ENCODE data around the gene AP3S1. TPM values are rescaled to one million over a fixed set of nuclear protein-coding genes. Genes with fewer than 3 reads are reported as not detected.
A peak's percentile ranks its signal among the peaks of the same experiment; 100 is the strongest.

Gene AP3S1
- total RNA-seq, 4 donors from 2014 or later = 46.0 to 72.0 (median 46.6) TPM

GRCh38 chr5:115842089-115842935 lies 577 bp downstream of the AP3S1 start:
- Histone ChIP-seq H3K4me1 (peaks cover 0 to 72% (median 37%) of the 10 kb centered on the region in 4 donors), H3K27me3 (no peaks in the 10 kb centered on the region), H3K36me3 (peaks cover 0 to under 1% (median 0%) of the 10 kb centered on the region in 3 donors), H3K9me3 (no peaks in the 10 kb centered on the region), H3K4me3 (peak overlapping the region; percentile 73 to 97 (median 89)), H3K27ac (peak overlapping the region; percentile 89 to 97 (median 94))
- peak in 2 of 5 experiments; percentile 28 to 35 for TF ChIP-seq CTCF (IDR thresholded peaks at IDR 0.05)
- no peak for TF ChIP-seq EP300 (IDR thresholded peaks at IDR 0.05)
- TF ChIP-seq POLR2A (IDR thresholded peaks at IDR 0.05) = no peak
- peak in 1 of 2 donors; percentile 22 for DNase-seq (ENCODE audit: low spot score in 2 of 2)
- WGBS, 2 donors = 0 to 1% methylated on average over 35 to 49 of the region's 68 CpGs

- Histone ChIP-seq H3K4me3 (peak overlapping the region; percentile 73 to 97 (median 89)), H3K9me3 (no peaks in the 10 kb centered on the region), H3K36me3 (no peaks in the 10 kb centered on the region), H3K4me1 (peaks cover 0 to 68% (median 36%) of the 10 kb centered on the region in 4 donors), H3K27me3 (no peaks in the 10 kb centered on the region), H3K27ac (peak overlapping the region; percentile 89 to 97 (median 94))
- DNase-seq (ENCODE audit: low spot score in 2 of 2) = no peak
- TF ChIP-seq POLR2A (IDR thresholded peaks at IDR 0.05) = no peak
- TF ChIP-seq CTCF (IDR thresholded peaks at IDR 0.05) = no peak
- no peak for TF ChIP-seq EP300 (IDR thresholded peaks at IDR 0.05)
- WGBS, 2 donors = 16 to 25% methylated on average over 3 of the region's 3 CpGs
Measured at GRCh38 chr5:115842952-115843351, 1.2 kb downstream of the AP3S1 start.

- DNase-seq (ENCODE audit: low spot score in 2 of 2) = no peak
- H3K27ac ChIP-seq = no peak overlapping the region
- H3K27me3 ChIP-seq = no peaks in the 10 kb centered on the region
- TF ChIP-seq POLR2A (IDR thresholded peaks at IDR 0.05) (no peak), EP300 (IDR thresholded peaks at IDR 0.05) (no peak), CTCF (IDR thresholded peaks at IDR 0.05) (no peak)
- peak overlapping the region in 2 of 4 donors; percentile 84 to 94 for H3K4me3 ChIP-seq
- 73 to 75% methylated on average over 6 of the region's 6 CpGs for WGBS, 2 donors
- H3K4me1 ChIP-seq = peaks cover 0 to 61% (median 33%) of the 10 kb centered on the region in 4 donors
- no peaks in the 10 kb centered on the region for H3K36me3 ChIP-seq
- H3K9me3 ChIP-seq = no peaks in the 10 kb centered on the region
Measured at GRCh38 chr5:115843444-115844130, 1.9 kb downstream of the AP3S1 start.

DNA sequence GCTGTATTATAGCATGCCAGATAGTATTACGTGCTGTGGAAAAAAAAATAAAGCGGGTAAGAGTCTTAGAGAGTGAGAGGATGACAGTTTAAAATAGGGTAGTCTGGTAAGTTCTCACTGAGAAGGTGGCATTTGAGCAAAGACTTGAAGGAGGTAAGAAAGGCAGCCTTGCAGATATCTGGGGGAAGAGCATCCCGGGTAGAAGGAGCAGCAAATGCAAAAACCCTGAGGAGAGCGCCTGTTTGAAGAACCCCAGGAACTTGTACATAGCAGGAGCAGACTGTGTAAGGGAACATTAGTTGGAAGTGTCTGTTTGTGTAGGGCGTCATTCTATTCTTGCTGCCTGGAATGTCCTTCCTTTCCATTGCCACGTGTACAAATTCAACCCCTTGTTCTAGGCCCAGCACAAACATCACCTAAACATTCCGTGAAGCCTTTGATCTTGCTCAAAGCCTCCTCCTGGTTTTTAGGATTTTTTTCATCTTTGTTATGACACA lies 2.6 kb downstream of the AP3S1 start:
- H3K4me1 ChIP-seq = peaks cover 0 to 56% (median 28%) of the 10 kb centered on the region in 4 donors
- TF ChIP-seq EP300 (IDR thresholded peaks at IDR 0.05) = no peak
- no peak for TF ChIP-seq CTCF (IDR thresholded peaks at IDR 0.05)
- no peak for TF ChIP-seq POLR2A (IDR thresholded peaks at IDR 0.05)
- no peaks in the 10 kb centered on the region for H3K9me3 ChIP-seq
- no peak for DNase-seq (ENCODE audit: low spot score in 2 of 2)
- no peak overlapping the region for H3K27ac ChIP-seq
- H3K36me3 ChIP-seq = no peaks in the 10 kb centered on the region
- H3K4me3 ChIP-seq = no peak overlapping the region
- no peaks in the 10 kb centered on the region for H3K27me3 ChIP-seq
- WGBS, 2 donors = 63 to 65% methylated on average over 7 of the region's 7 CpGs
